Measurements from ENCODE around the gene NUTM2A. TPM values are rescaled to one million over a fixed set of nuclear protein-coding genes. Genes with fewer than 3 reads are reported as not detected.
A peak's percentile ranks its signal among the peaks of the same experiment; 100 is the strongest.
"Not testable (repeated sequence)": the region's sequence is repeated elsewhere in the genome, so short reads cannot be mapped to it uniquely, and the experiment has no call there.

NUTM2A gene, protein sequence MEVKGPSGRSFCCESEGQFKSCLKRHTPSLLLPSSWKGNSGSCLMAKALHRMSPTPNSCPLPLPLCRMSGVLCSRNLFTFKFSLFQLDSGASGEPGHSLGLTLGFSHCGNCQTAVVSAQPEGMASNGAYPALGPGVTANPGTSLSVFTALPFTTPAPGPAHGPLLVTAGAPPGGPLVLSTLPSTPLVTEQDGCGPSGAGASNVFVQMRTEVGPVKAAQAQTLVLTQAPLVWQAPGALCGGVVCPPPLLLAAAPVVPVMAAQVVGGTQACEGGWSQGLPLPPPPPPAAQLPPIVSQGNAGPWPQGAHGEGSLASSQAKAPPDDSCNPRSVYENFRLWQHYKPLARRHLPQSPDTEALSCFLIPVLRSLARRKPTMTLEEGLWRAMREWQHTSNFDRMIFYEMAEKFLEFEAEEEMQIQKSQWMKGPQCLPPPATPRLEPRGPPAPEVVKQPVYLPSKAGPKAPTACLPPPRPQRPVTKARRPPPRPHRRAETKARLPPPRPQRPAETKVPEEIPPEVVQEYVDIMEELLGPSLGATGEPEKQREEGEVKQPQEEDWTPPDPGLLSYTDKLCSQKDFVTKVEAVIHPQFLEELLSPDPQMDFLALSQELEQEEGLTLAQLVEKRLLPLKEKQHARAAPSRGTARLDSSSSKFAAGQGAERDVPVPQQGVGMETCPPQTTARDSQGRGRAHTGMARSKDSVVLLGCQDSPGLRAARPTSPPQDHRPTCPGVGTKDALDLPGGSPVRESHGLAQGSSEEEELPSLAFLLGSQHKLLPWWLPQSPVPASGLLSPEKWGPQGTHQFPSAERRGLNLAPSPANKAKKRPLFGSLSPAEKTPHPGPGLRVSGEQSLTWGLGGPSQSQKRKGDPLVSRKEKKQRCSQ
- total RNA-seq = under 1 TPM; 0.11 to 0.79 TPM

DNA sequence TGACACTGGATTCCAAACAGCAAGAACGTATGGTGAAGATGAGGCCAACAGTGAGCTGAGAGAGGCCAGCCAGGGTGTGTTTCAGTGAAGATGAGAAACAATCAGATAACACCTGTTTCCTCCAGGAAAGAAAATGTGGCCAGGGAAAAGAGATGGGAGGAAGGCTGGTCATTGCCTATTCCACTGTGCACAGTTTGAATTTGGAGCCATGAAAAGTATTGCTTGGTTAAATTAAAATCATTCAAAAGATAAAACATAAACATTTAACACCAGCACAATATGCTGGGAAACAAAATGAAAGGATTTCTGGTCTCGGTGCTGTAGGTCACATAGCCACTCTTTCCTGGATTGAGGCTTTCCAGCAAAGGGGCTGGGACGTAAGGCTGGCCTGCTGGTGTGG lies at the start of gene NUTM2A:
NUTM2A (plus strand) TSS at position 301 of the 400 bp plus-strand sequence. CDS start 383 bp downstream, outside the sequence.
- H3K4me1 Mint-ChIP-seq; H3K9me3 Mint-ChIP-seq; H3K36me3 Mint-ChIP-seq; H3K4me3 Mint-ChIP-seq; H3K27me3 Mint-ChIP-seq; ATAC-seq (ENCODE audit: low read depth); DNase-seq; POLR2A ChIA-PET; H3K27ac Mint-ChIP-seq: not testable (repeated sequence)

DNA sequence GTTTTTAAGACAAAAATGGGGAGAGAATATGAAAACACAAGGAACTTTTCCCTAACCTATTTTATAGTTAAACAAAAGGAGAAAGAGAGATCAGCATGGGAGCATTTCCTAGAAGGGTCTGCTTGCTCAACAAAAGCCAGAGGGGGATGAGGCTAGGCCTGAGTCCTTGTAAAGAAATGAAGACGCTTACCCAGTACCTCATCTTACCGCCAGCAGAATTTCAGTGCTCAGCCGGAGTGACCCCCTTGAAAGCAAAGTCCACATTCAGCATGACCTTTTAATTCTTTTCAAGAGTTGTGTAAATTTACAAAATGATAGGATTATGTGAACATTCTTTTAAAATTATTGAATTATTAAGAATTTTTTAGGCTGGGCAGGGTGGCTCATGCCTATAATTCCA lies 47.7 kb upstream of the NUTM2A start:
- H3K4me1 Mint-ChIP-seq; H3K27me3 Mint-ChIP-seq; ATAC-seq (ENCODE audit: low read depth); H3K9me3 Mint-ChIP-seq; H3K36me3 Mint-ChIP-seq; H3K27ac Mint-ChIP-seq; DNase-seq; H3K4me3 Mint-ChIP-seq; POLR2A ChIA-PET: not testable (repeated sequence)

DNA sequence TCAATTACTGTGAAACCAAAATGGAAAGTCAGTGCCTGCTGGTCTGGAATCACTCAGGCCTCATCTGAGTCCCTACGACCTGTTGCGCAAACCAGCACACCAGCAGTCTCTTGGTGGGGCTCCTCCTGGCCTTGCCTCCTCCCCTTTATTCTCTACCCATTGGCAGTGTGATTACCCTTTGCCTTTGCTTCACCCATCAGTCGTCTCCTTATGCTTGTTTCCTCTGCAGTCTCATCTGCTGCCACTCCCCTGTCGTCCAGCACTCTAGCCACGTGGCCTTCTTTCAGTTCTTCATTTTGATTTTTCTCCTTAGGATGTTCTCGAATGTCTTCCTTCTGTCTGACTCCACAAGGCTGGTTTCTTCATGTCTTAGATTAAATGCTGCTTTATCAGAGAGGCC lies 40.8 kb upstream of the NUTM2A start:
- not testable (repeated sequence) for H3K4me1 Mint-ChIP-seq, H3K27ac Mint-ChIP-seq

DNA sequence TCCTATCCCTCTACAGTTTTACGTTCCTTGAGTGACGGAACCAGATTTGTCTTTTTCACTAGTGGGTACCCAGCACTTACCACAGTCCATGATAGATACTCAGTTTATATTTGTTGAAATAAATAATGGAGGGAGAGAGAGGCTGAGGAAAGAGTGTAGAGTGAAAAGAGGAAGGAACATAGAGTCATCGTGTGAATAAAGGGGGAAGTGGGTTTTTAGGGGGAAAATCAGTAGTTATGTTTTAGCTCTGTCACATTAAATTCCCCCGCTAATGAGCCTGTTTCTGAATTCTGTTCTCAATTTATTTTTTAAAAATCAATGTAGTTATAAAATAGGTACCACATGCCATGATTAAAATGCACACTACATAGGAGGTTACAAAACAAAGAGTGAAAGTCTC lies 39.2 kb upstream of the NUTM2A start:
- DNase-seq; H3K27me3 Mint-ChIP-seq; H3K4me3 Mint-ChIP-seq; ATAC-seq (ENCODE audit: low read depth); POLR2A ChIA-PET; H3K4me1 Mint-ChIP-seq; H3K27ac Mint-ChIP-seq; H3K9me3 Mint-ChIP-seq: not testable (repeated sequence)
- peaks cover 35% of the 10 kb centered on the region for H3K36me3 Mint-ChIP-seq

More for the DNA sequence above, 40.8 kb upstream of the NUTM2A start:
- DNase-seq; H3K4me3 Mint-ChIP-seq; POLR2A ChIA-PET; H3K9me3 Mint-ChIP-seq; H3K27me3 Mint-ChIP-seq; ATAC-seq (ENCODE audit: low read depth): not testable (repeated sequence)
- peaks cover 37% of the 10 kb centered on the region for H3K36me3 Mint-ChIP-seq

DNA sequence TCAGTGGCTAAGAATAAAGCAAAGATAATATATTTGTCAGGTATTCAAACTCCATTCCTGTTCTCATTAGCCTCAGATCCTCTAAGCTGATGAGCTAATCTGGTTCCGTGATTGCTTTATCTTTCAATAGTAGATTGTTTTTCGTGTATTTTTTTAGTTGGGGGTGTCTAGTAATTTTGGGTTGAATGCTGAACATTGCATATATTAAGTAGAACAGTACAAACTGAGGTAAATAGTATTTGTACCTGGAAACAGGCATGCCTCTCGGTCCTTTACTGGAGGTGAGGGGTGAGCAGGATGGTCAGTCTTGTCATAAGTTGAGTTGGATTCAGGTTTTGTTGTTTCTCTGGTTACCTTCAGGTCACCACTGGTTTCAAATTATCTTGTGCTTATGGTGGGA lies 37.7 kb upstream of the NUTM2A start:
- ATAC-seq (ENCODE audit: low read depth); H3K9me3 Mint-ChIP-seq; H3K27me3 Mint-ChIP-seq; H3K4me3 Mint-ChIP-seq; DNase-seq; H3K27ac Mint-ChIP-seq; H3K4me1 Mint-ChIP-seq; POLR2A ChIA-PET: not testable (repeated sequence)
- H3K36me3 Mint-ChIP-seq = peaks cover 41% of the 10 kb centered on the region

DNA sequence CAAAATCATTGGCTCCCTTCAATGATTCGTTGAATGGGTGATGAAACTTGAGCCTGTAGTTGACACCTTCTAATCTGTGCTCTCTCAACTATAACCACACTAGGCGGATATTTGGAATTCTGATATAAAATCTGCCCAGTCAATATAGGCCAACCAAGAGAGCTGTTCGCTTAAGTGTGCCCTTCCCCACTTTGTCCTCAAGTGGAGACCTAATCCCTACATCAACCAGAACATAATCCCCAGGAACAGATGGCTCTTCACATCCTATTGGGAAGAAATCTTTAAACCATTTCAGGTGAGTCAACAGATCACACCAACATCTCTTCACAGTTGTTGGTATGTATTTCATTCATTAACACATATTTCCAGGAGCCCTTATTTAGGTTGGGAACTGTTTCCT lies 33.4 kb upstream of the NUTM2A start:
- POLR2A ChIA-PET; H3K4me3 Mint-ChIP-seq; H3K9me3 Mint-ChIP-seq; H3K4me1 Mint-ChIP-seq; H3K27me3 Mint-ChIP-seq; ATAC-seq (ENCODE audit: low read depth); DNase-seq; H3K27ac Mint-ChIP-seq: not testable (repeated sequence)
- H3K36me3 Mint-ChIP-seq = peaks cover 22% of the 10 kb centered on the region

DNA sequence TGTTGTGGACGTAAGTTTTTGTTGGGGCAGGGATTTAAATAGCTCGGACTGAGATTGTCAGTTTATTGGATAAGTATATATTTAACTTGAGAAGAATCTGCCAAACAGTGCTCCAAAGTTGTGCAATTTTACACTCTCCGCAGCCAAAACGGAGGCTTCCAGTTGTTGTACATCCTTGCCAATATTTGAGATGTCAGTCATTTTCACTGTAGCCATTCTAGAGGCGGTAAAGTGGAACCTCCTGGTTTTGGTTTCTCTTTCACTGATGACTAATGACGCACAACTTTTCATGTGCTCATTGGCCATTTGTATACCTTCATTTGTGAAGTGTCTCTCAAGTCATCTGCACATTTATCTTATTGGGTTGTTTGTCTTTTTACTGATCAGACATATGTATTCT lies 24.3 kb upstream of the NUTM2A start:
- ATAC-seq (ENCODE audit: low read depth) = peak; percentile 20
- DNase-seq, H3K27me3 Mint-ChIP-seq, H3K9me3 Mint-ChIP-seq, H3K27ac Mint-ChIP-seq, H3K36me3 Mint-ChIP-seq, H3K4me3 Mint-ChIP-seq, H3K4me1 Mint-ChIP-seq, POLR2A ChIA-PET: not testable (repeated sequence)

DNA sequence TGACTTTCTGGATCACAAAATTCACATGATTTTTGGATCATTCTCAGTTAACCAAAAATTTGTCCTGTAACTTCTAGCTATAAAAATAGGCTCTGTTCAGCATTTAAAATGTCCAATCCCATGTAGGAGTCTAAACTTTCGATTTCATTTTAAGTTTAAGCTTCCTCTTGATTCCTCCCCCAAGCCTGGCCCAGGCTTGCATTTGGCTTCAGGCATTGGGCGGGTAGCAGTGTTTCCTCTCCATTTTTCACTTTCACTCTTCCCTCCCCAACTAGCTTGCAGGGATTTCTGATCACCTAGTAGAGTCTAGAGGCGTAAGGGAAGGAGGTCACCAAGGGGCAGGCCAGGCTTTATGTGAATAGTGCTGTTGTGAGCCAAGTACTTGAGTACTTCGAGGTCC lies 20.4 kb upstream of the NUTM2A start:
- H3K9me3 Mint-ChIP-seq, DNase-seq, H3K4me1 Mint-ChIP-seq, H3K36me3 Mint-ChIP-seq, POLR2A ChIA-PET, H3K27me3 Mint-ChIP-seq, H3K4me3 Mint-ChIP-seq, H3K27ac Mint-ChIP-seq: not testable (repeated sequence)
- peak; percentile 30 for ATAC-seq (ENCODE audit: low read depth)

DNA sequence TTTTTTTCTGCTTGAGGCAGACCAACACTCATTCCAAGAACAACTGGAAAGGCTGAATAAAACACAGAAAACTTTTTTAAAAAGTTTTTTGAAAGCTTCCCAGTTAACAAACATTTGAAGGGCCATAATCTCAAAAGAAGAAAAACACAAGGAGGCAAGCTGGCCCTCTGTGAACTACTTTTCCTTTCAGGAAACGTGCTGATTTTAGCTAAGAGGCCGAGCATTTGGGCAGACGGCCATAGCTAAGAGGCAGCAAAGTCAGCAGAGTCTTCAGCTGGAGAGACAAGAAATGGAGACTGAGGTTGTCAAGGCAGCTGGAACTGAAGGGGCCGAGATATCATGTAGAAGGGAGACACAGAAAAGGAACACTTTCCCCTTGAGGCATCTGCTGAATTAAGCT lies 18.3 kb upstream of the NUTM2A start:
- H3K4me3 Mint-ChIP-seq; H3K36me3 Mint-ChIP-seq; ATAC-seq (ENCODE audit: low read depth); H3K27ac Mint-ChIP-seq; DNase-seq; POLR2A ChIA-PET; H3K9me3 Mint-ChIP-seq; H3K4me1 Mint-ChIP-seq; H3K27me3 Mint-ChIP-seq: not testable (repeated sequence)

DNA sequence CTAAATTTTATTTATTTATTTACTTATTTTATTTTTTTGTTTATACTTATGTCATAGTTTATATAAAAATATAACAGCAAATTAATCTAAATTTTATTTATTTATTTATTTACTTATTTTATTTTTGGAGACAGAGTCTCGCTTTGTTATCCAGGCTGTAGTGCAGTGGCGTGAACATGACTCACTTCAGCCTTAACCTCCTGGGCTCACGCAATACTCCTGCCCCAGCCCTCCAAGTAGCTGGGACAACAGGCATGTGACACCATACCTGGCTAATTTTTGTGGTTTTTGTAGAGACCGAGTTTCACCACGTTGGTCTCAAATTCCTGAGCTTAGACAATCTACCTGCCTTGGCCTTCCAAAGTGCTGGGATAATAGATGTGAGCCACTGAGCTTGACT lies 14.9 kb upstream of the NUTM2A start:
- DNase-seq; H3K4me3 Mint-ChIP-seq; H3K27ac Mint-ChIP-seq; POLR2A ChIA-PET; H3K9me3 Mint-ChIP-seq; H3K4me1 Mint-ChIP-seq; ATAC-seq (ENCODE audit: low read depth); H3K36me3 Mint-ChIP-seq; H3K27me3 Mint-ChIP-seq: not testable (repeated sequence)

DNA sequence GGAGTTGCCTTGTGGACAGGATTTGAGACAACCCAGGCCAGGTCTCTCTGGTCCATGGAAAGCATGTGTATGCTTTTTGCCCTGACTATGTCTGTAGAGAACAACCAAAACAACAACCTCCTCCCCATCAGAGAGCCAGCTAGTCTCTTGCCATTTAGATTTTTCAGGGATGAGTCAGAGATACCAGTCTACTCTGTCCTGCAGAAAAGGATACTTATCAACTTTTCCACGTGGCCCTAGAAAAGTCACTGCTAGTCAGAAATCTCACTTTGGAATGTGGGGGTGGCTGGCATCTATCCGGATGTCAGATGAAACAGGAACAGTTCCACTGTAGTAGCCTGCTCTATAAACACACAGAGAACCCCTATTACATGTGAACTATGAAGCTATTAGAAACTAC lies 13.4 kb upstream of the NUTM2A start:
- H3K4me3 Mint-ChIP-seq; DNase-seq; H3K27ac Mint-ChIP-seq; POLR2A ChIA-PET; H3K27me3 Mint-ChIP-seq; H3K9me3 Mint-ChIP-seq; H3K36me3 Mint-ChIP-seq; H3K4me1 Mint-ChIP-seq; ATAC-seq (ENCODE audit: low read depth): not testable (repeated sequence)

DNA sequence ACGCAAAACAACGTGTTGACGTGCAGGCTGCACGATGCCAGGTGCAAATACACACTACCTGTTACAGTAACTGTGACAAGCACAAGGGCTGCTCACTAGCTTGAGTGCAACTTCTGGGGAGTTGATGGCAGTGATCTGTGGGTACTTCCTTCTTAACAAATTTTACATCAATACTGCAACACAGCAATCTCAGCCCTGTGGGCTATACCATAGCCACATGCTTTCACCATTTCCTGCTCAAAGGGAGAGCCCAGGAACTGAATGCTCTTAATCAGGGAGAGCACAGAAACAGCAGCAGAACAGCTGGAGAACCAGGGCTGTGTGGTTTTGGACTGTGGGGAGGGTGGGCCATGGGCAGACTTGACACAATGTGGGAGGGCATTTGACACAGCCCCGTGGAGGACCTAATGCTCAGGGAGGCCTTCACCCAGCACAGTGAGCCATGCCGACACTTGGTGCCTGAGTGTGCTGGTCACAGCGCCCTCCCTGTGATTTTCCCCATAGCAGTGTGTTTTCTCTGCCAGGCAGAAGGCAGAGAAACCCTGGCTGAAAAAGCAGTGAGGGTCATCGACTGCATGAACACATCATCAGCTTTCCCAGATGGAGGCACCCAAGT lies 12.0 kb upstream of the NUTM2A start:
- H3K36me3 Mint-ChIP-seq, H3K4me1 Mint-ChIP-seq, H3K4me3 Mint-ChIP-seq, H3K9me3 Mint-ChIP-seq, H3K27ac Mint-ChIP-seq, H3K27me3 Mint-ChIP-seq, POLR2A ChIA-PET, DNase-seq: not testable (repeated sequence)
- peak; percentile 92 for ATAC-seq (ENCODE audit: low read depth)

DNA sequence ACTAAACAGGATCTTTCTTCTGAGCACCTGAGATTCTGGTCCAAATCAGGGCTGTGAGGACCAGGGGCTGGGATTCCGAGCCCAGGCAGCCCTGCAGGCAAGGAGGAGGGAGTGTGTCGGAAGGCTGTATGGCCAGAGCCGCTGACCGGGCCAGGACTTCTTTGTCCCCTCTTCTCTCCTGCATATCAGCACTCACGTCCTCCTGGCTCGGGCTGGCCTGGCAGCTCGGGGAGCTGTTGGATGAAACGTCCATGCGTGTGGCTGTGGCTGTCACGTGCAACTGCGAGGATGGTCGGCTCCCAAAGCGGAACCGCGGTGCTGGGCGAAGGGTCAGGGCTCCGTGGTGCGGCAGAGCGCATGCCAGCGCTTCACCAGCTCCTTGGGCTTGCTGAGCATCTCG lies 11.4 kb upstream of the NUTM2A start:
- POLR2A ChIA-PET; H3K36me3 Mint-ChIP-seq; ATAC-seq (ENCODE audit: low read depth); H3K9me3 Mint-ChIP-seq; H3K4me3 Mint-ChIP-seq; DNase-seq; H3K27me3 Mint-ChIP-seq; H3K27ac Mint-ChIP-seq: not testable (repeated sequence)
- peaks cover 11% of the 10 kb centered on the region for H3K4me1 Mint-ChIP-seq
